Natural killer cell (primary cell): ENCODE results near the gene HIVEP3. TPM values are rescaled to one million over a fixed set of nuclear protein-coding genes. Genes with fewer than 3 reads are reported as not detected.

Experiments
- ATAC-seq, 3 donors: fragments of 150-1000 bp in 2 of 3; fragments of 200-7000 bp in 1 of 3; cut with Tn5 transposase; 1 replicate in 1 of 3; 2 replicates in 2 of 3; pipeline ENCODE4 v1.10.0; 2021; ENCODE audit warnings: mild to moderate bottlenecking in 2 of 3, moderate library complexity in 2 of 3
- DNase-seq, 2 donors: peaks; one replicate each; pipeline versions ENCODE4 v3.0.0 to v3.0.0-alpha.2; 2013 to 2021; ENCODE audit warnings: mixed read lengths in 1 of 2
- H3K27ac ChIP-seq: one replicate; pipeline ENCODE4 v1.5.1; 2013; ENCODE audit warnings: mild to moderate bottlenecking, low read length
- H3K27me3 ChIP-seq: one replicate; pipeline ENCODE4 v1.6.1; 2013; ENCODE audit warnings: low read length; ENCODE audit not compliant: control insufficient read depth, insufficient read depth
- H3K36me3 ChIP-seq: one replicate; pipeline ENCODE4 v1.6.1; 2013; ENCODE audit warnings: low read length; ENCODE audit not compliant: control insufficient read depth, insufficient read depth
- H3K4me1 ChIP-seq: one replicate; pipeline ENCODE4 v1.6.1; 2013; ENCODE audit warnings: low read length; ENCODE audit not compliant: control insufficient read depth, insufficient read depth
- H3K4me3 ChIP-seq: one replicate; pipeline ENCODE4 v1.5.1; 2013; ENCODE audit warnings: low read length
- H3K9me3 ChIP-seq: one replicate; pipeline ENCODE4 v1.6.1; 2013; ENCODE audit warnings: low read length; ENCODE audit not compliant: control insufficient read depth, insufficient read depth
- H3K27ac Mint-ChIP-seq, 2 donors: one replicate each; pipeline ENCODE4 v1.8.0; 2022; ENCODE audit warnings: mild to moderate bottlenecking in 2 of 2, mixed read lengths in 2 of 2, moderate library complexity in 1 of 2
- H3K27me3 Mint-ChIP-seq, 2 donors: one replicate each; pipeline ENCODE4 v1.8.0; 2022; ENCODE audit warnings: low read depth in 2 of 2, mixed read lengths in 2 of 2
- H3K36me3 Mint-ChIP-seq: one replicate; pipeline ENCODE4 v1.8.0; 2022; ENCODE audit warnings: mixed read lengths
- H3K4me1 Mint-ChIP-seq, 2 donors: one replicate each; pipeline ENCODE4 v1.8.0; 2022; ENCODE audit warnings: mixed read lengths in 2 of 2
- H3K4me3 Mint-ChIP-seq: one replicate; pipeline ENCODE4 v1.8.0; 2022; ENCODE audit warnings: mild to moderate bottlenecking, moderate library complexity, mixed read lengths
- H3K9me3 Mint-ChIP-seq, 2 donors: one replicate each; pipeline ENCODE4 v1.8.0; 2022; ENCODE audit warnings: mixed read lengths in 2 of 2
- CTCF ChIP-seq: fragments of 200-600 bp; IDR thresholded peaks from one replicate; pipeline ENCODE4 v1.8.0; 2022; ENCODE audit warnings: antibody characterized with exemption
- whole genome bisulfite sequencing: methylation state at CpG from one replicate; pipeline ENCODE4 v1.1.7; 2013; ENCODE audit warnings: missing lambda C conversion rate; ENCODE audit not compliant: insufficient coverage; 5-methylcytosine and 5-hydroxymethylcytosine counted together
- intact Hi-C: fragments of 100-400 bp; cut with micrococcal nuclease; formaldehyde crosslinking; loops from one replicate; pipeline ENCODE4 v1.14.2; 2022
- total RNA-seq, 4 donors: library from RNA; stranded (reverse); fragments of 120-200 nt in 1 of 4; gene quantifications; one replicate each; pipeline versions ENCODE4 v1.2.3 to v1.2.4, GENCODE V29; 2013 to 2022

The HIVEP3 gene
- total RNA-seq, 3 donors from 2014 or later (not counting 1 experiment from before 2014, with no cell fraction given) = 26.2 to 35.2 (median 29.8) TPM

GRCh38 chr1:41528726-41529605 lies 389.8 kb downstream of the HIVEP3 start:
- H3K27me3 ChIP-seq = no peaks in the 10 kb centered on the region
- Mint-ChIP-seq H3K27me3 (no peaks in the 10 kb centered on the region), H3K27ac (peak overlapping the region; percentile 64 to 83), H3K4me1 (peaks cover 12 to 38% of the 10 kb centered on the region in 2 donors), H3K4me3 (no peak overlapping the region), H3K36me3 (no peaks in the 10 kb centered on the region), H3K9me3 (peaks cover 6 to 8% of the 10 kb centered on the region in 2 donors)
- DNase-seq = no peak
- H3K36me3 ChIP-seq = peaks cover under 1% of the 10 kb centered on the region
- no peaks in the 10 kb centered on the region for H3K4me1 ChIP-seq
- intact Hi-C loops = no loop called here
- peak overlapping the region; percentile 47 for H3K27ac ChIP-seq
- no peak for TF ChIP-seq CTCF
- 80% methylated on average over 7 of the region's 7 CpGs for WGBS
- ATAC-seq = peak in 1 of 3 donors; percentile 16
- H3K9me3 ChIP-seq = peaks cover 10% of the 10 kb centered on the region
- no peak overlapping the region for H3K4me3 ChIP-seq

- peak overlapping the region; percentile 17 to 83 for H3K27ac Mint-ChIP-seq
- no peak overlapping the region for H3K4me3 Mint-ChIP-seq
- H3K4me1 ChIP-seq = no peaks in the 10 kb centered on the region
- H3K27ac ChIP-seq = no peak overlapping the region
- H3K9me3 ChIP-seq = peaks cover 10% of the 10 kb centered on the region
- WGBS = 94% methylated on average over 3 of the region's 3 CpGs
- TF ChIP-seq CTCF = no peak
- no peaks in the 10 kb centered on the region for H3K36me3 Mint-ChIP-seq
- no peaks in the 10 kb centered on the region for H3K27me3 Mint-ChIP-seq
- ATAC-seq (peak in 1 of 3 donors; percentile 24), DNase-seq (no peak)
- H3K9me3 Mint-ChIP-seq = peaks cover 6 to 8% of the 10 kb centered on the region in 2 donors
- H3K4me3 ChIP-seq = no peak overlapping the region
- H3K36me3 ChIP-seq = peaks cover 3% of the 10 kb centered on the region
- no peaks in the 10 kb centered on the region for H3K27me3 ChIP-seq
- intact Hi-C loops = no loop called here
- peaks cover 12 to 30% of the 10 kb centered on the region in 2 donors for H3K4me1 Mint-ChIP-seq
Observed at GRCh38 chr1:41528106-41528505, 390.6 kb downstream of the HIVEP3 start.

GRCh38 chr1:41526956-41527561 lies 391.7 kb downstream of the HIVEP3 start:
- Mint-ChIP-seq H3K27ac (peak overlapping the region; percentile 17 to 83), H3K36me3 (no peaks in the 10 kb centered on the region), H3K4me1 (peaks cover 6 to 26% of the 10 kb centered on the region in 2 donors), H3K9me3 (peaks cover 6 to 8% of the 10 kb centered on the region in 2 donors), H3K27me3 (no peaks in the 10 kb centered on the region), H3K4me3 (no peak overlapping the region)
- no peak for TF ChIP-seq CTCF
- Histone ChIP-seq H3K36me3 (peaks cover 3% of the 10 kb centered on the region), H3K27ac (no peak overlapping the region), H3K4me3 (no peak overlapping the region), H3K27me3 (no peaks in the 10 kb centered on the region), H3K4me1 (no peaks in the 10 kb centered on the region), H3K9me3 (peaks cover 10% of the 10 kb centered on the region)
- ATAC-seq = peak in 1 of 3 donors; percentile 13
- WGBS = 93% methylated on average over 4 of the region's 4 CpGs
- no peak for DNase-seq
- intact Hi-C loops = no loop called here
